ENCODE measurements around the gene COBLL1. TPM values are rescaled to one million over a fixed set of nuclear protein-coding genes. Genes with fewer than 3 reads are reported as not detected.
A peak's percentile ranks its signal among the peaks of the same experiment; 100 is the strongest.

The COBLL1 gene
- total and polyA plus RNA-seq, 3 experiments from 2014 or later, result not detected

- Mint-ChIP-seq H3K27ac (no peak overlapping the region), H3K4me3 (no peak overlapping the region), H3K36me3 (no peaks in the 10 kb centered on the region), H3K9me3 (peaks cover 0 to 9% (median 2%) of the 10 kb centered on the region in 5 donors), H3K27me3 (peaks cover 10 to 18% of the 10 kb centered on the region in 2 donors), H3K4me1 (peaks cover 0 to 5% (median 0%) of the 10 kb centered on the region in 3 donors)
- ChIA-PET POLR2A (no interaction called here), CTCF (no interaction called here)
- H3K4me1 ChIP-seq (ENCODE audit: insufficient read depth, low read length), result no peaks in the 10 kb centered on the region
- no peak overlapping the region for H3K4me3 ChIP-seq (ENCODE audit: low read length)
- no peaks in the 10 kb centered on the region for H3K9me3 ChIP-seq (ENCODE audit: low read length)
- no peak overlapping the region for H3K27ac ChIP-seq (ENCODE audit: low read depth, low read length)
- DNase-seq, result no peak
- no peaks in the 10 kb centered on the region for H3K27me3 ChIP-seq (ENCODE audit: insufficient read depth, low read length, poor library complexity, severe bottlenecking)
- no peaks in the 10 kb centered on the region for H3K36me3 ChIP-seq (ENCODE audit: insufficient read depth, low read length)
Measured at GRCh38 chr2:164846276-164846675, 4.7 kb upstream of the COBLL1 start.

GRCh38 chr2:164843346-164843911, 1.8 kb upstream of the COBLL1 start:
- Histone ChIP-seq H3K4me1 (ENCODE audit: insufficient read depth, low read length) (no peaks in the 10 kb centered on the region), H3K9me3 (ENCODE audit: low read length) (no peaks in the 10 kb centered on the region), H3K36me3 (ENCODE audit: insufficient read depth, low read length) (no peaks in the 10 kb centered on the region), H3K27ac (ENCODE audit: low read depth, low read length) (no peak overlapping the region), H3K4me3 (ENCODE audit: low read length) (no peak overlapping the region), H3K27me3 (ENCODE audit: insufficient read depth, low read length, poor library complexity, severe bottlenecking) (peaks cover 4% of the 10 kb centered on the region)
- Mint-ChIP-seq H3K4me3 (no peak overlapping the region), H3K27ac (no peak overlapping the region), H3K27me3 (peaks cover 24 to 37% of the 10 kb centered on the region in 2 donors), H3K9me3 (peaks cover 0 to 9% (median 2%) of the 10 kb centered on the region in 5 donors), H3K4me1 (peaks cover 4 to 11% (median 6%) of the 10 kb centered on the region in 3 donors), H3K36me3 (no peaks in the 10 kb centered on the region)
- no peak for DNase-seq
- ChIA-PET CTCF (no interaction called here), POLR2A (no interaction called here)

DNA sequence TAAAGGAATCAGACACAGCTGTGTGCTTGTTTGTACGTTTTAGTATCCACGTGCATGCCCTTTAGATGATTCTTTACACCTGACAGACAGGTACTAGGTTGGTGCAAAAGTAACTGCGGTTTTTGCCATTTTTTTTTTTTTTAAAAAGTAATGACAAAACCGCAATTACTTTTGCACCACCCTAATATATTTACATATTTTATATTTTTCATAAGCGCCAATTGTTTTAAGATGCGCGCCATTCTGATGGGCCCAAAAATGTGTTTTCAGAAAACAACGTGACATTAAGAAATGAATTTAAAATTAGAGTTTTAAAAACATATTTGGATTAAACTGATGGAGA, 972 bp upstream of the COBLL1 start:
- H3K27me3 ChIP-seq (ENCODE audit: insufficient read depth, low read length, poor library complexity, severe bottlenecking), result peaks cover 4% of the 10 kb centered on the region
- H3K27ac Mint-ChIP-seq, result no peak overlapping the region
- H3K9me3 Mint-ChIP-seq, result peaks cover 0 to 5% (median 2%) of the 10 kb centered on the region in 5 donors
- no peak overlapping the region for H3K27ac ChIP-seq (ENCODE audit: low read depth, low read length)
- no peak for DNase-seq
- ChIA-PET CTCF (no interaction called here), POLR2A (no interaction called here)
- no peaks in the 10 kb centered on the region for H3K36me3 ChIP-seq (ENCODE audit: insufficient read depth, low read length)
- no peak overlapping the region for H3K4me3 ChIP-seq (ENCODE audit: low read length)
- H3K4me3 Mint-ChIP-seq, result peak overlapping the region in 2 of 7 donors; percentile 44 to 56
- no peaks in the 10 kb centered on the region for H3K36me3 Mint-ChIP-seq
- H3K27me3 Mint-ChIP-seq, result peaks cover 23 to 37% of the 10 kb centered on the region in 2 donors
- H3K4me1 Mint-ChIP-seq, result peaks cover 4 to 11% (median 6%) of the 10 kb centered on the region in 3 donors
- no peaks in the 10 kb centered on the region for H3K4me1 ChIP-seq (ENCODE audit: insufficient read depth, low read length)
- H3K9me3 ChIP-seq (ENCODE audit: low read length), result no peaks in the 10 kb centered on the region

DNA sequence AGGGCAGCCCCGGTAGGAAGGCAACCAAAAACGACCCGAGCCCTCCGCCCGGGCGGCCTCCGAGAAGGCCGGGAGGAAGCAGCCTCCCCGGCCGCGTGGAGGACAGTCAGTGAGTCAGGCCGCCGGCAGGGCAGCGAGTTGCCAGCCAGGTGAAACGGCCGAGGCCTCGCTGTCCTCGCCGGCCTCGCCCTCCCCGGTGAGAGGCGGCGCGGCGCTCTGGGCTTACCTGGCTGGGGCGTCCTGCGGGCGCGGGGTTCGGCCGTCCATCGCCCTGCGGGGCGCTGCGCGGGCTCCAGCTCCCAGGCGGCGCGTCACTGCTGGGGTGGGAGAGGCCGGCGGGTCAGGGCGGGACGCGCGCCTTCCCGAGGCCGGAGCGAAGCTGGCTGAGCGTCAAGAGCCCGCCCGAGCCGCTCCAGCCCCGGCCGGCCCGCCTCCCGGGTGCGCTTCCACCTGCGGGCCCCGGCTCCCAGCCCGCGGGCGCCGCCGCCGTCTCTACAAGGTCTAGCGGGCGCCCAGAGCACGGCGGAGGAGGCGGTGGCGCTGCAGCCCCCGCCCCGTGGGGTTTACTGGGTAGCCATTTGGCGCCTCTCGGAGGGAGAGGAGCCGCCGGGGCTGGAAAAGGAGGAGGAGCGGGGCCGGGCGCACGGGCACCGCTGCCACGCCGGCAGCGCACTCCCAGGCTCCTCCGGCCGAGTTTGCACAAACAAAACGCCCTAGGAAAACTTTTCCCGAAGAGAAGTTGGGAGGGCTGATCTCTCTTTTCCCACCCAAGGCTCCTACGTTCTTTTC, 499 bp downstream of the COBLL1 start:
- ChIA-PET CTCF (no interaction called here), POLR2A (no interaction called here)
- no peaks in the 10 kb centered on the region for H3K36me3 Mint-ChIP-seq
- peaks cover 0 to 5% (median 2%) of the 10 kb centered on the region in 5 donors for H3K9me3 Mint-ChIP-seq
- peaks cover 4 to 11% (median 6%) of the 10 kb centered on the region in 3 donors for H3K4me1 Mint-ChIP-seq
- H3K27ac ChIP-seq (ENCODE audit: low read depth, low read length), result no peak overlapping the region
- H3K27ac Mint-ChIP-seq, result no peak overlapping the region
- peaks cover 4% of the 10 kb centered on the region for H3K27me3 ChIP-seq (ENCODE audit: insufficient read depth, low read length, poor library complexity, severe bottlenecking)
- H3K27me3 Mint-ChIP-seq, result peaks cover 23 to 37% of the 10 kb centered on the region in 2 donors
- H3K4me3 ChIP-seq (ENCODE audit: low read length), result no peak overlapping the region
- peak overlapping the region in 4 of 7 donors; percentile 23 to 66 (median 54) for H3K4me3 Mint-ChIP-seq
- no peak for DNase-seq
- no peaks in the 10 kb centered on the region for H3K4me1 ChIP-seq (ENCODE audit: insufficient read depth, low read length)
- H3K36me3 ChIP-seq (ENCODE audit: insufficient read depth, low read length), result no peaks in the 10 kb centered on the region
- no peaks in the 10 kb centered on the region for H3K9me3 ChIP-seq (ENCODE audit: low read length)

- CTCF ChIA-PET, result no interaction called here
- Mint-ChIP-seq H3K27me3 (peaks cover 23 to 37% of the 10 kb centered on the region in 2 donors), H3K27ac (peak overlapping the region in 1 of 8 donors; percentile 43), H3K4me1 (peaks cover 4 to 11% (median 6%) of the 10 kb centered on the region in 3 donors), H3K36me3 (no peaks in the 10 kb centered on the region), H3K9me3 (peaks cover 0 to 5% (median 2%) of the 10 kb centered on the region in 5 donors), H3K4me3 (peak overlapping the region; percentile 54 to 76 (median 59))
- POLR2A ChIA-PET, result no interaction called here
- no peaks in the 10 kb centered on the region for H3K9me3 ChIP-seq (ENCODE audit: low read length)
- no peaks in the 10 kb centered on the region for H3K36me3 ChIP-seq (ENCODE audit: insufficient read depth, low read length)
- no peak overlapping the region for H3K27ac ChIP-seq (ENCODE audit: low read depth, low read length)
- H3K4me1 ChIP-seq (ENCODE audit: insufficient read depth, low read length), result no peaks in the 10 kb centered on the region
- no peak overlapping the region for H3K4me3 ChIP-seq (ENCODE audit: low read length)
- DNase-seq, result no peak
- H3K27me3 ChIP-seq (ENCODE audit: insufficient read depth, low read length, poor library complexity, severe bottlenecking), result peaks cover 4% of the 10 kb centered on the region
Measured at GRCh38 chr2:164840458-164840929, 1.1 kb downstream of the COBLL1 start.

DNA sequence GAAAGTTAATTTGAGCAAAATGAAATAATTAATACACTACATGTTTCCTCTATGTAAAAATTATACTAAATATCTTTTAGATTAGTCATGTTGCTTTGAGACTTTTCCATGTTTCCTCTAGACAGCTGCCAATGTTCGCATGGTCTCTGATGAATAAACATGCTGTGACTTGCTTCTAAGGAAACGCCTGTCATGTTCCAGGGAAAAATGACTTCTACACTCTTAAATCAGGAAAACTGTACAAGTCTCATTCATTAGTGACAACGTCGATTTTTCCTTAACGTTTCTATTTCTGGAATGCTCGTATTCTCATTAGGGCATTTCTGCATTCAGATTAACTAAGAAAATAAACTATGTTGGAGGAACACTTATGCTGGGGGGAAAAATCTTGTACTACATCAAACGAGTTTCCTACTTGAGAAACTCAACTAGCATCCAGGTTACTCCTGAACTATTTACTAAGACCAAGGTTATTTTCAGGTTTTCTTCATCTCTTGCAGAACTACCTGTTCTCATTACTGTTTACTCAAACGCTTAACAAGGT, 1.6 kb downstream of the COBLL1 start:
- Histone ChIP-seq H3K4me1 (ENCODE audit: insufficient read depth, low read length) (no peaks in the 10 kb centered on the region), H3K36me3 (ENCODE audit: insufficient read depth, low read length) (no peaks in the 10 kb centered on the region), H3K9me3 (ENCODE audit: low read length) (no peaks in the 10 kb centered on the region), H3K27me3 (ENCODE audit: insufficient read depth, low read length, poor library complexity, severe bottlenecking) (peaks cover 4% of the 10 kb centered on the region), H3K4me3 (ENCODE audit: low read length) (no peak overlapping the region), H3K27ac (ENCODE audit: low read depth, low read length) (no peak overlapping the region)
- H3K27ac Mint-ChIP-seq, result peak overlapping the region in 1 of 8 donors; percentile 43
- H3K27me3 Mint-ChIP-seq, result peaks cover 23 to 37% of the 10 kb centered on the region in 2 donors
- peaks cover 4 to 11% (median 6%) of the 10 kb centered on the region in 3 donors for H3K4me1 Mint-ChIP-seq
- CTCF ChIA-PET, result no interaction called here
- DNase-seq, result no peak
- H3K36me3 Mint-ChIP-seq, result no peaks in the 10 kb centered on the region
- H3K9me3 Mint-ChIP-seq, result peaks cover 0 to 5% (median 4%) of the 10 kb centered on the region in 5 donors
- POLR2A ChIA-PET, result no interaction called here
- H3K4me3 Mint-ChIP-seq, result peak overlapping the region; percentile 54 to 76 (median 59)

DNA sequence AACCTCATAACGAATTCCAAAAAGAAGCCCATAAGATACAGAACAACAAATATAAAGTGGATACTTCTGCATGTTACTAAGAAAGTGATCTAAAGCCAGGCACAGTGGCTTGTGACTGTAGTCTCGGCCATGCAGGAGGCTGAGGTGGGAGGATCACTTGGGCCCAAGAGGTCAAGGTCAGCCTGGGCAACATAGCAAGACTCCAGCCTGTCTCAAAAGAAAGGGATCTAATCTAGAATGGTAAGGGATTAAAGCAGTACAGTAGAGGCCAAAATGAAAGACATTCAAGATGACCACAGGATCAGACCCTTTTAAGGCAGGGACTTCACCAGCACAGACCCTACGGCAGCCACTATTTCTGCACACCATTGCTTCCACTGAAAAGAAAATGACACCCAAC, 3.8 kb downstream of the COBLL1 start:
- no peak overlapping the region for H3K4me3 ChIP-seq (ENCODE audit: low read length)
- no peaks in the 10 kb centered on the region for H3K9me3 ChIP-seq (ENCODE audit: low read length)
- H3K9me3 Mint-ChIP-seq, result peaks cover 0 to 9% (median 4%) of the 10 kb centered on the region in 5 donors
- H3K27me3 ChIP-seq (ENCODE audit: insufficient read depth, low read length, poor library complexity, severe bottlenecking), result peaks cover 4% of the 10 kb centered on the region
- H3K27ac Mint-ChIP-seq, result no peak overlapping the region
- no peak overlapping the region for H3K4me3 Mint-ChIP-seq
- no peaks in the 10 kb centered on the region for H3K36me3 ChIP-seq (ENCODE audit: insufficient read depth, low read length)
- CTCF ChIA-PET, result no interaction called here
- H3K27me3 Mint-ChIP-seq, result peaks cover 19 to 27% of the 10 kb centered on the region in 2 donors
- H3K4me1 ChIP-seq (ENCODE audit: insufficient read depth, low read length), result no peaks in the 10 kb centered on the region
- DNase-seq, result no peak
- POLR2A ChIA-PET, result no interaction called here
- H3K4me1 Mint-ChIP-seq, result peaks cover 4 to 11% (median 6%) of the 10 kb centered on the region in 3 donors
- no peak overlapping the region for H3K27ac ChIP-seq (ENCODE audit: low read depth, low read length)
- H3K36me3 Mint-ChIP-seq, result no peaks in the 10 kb centered on the region

- H3K27me3 ChIP-seq (ENCODE audit: insufficient read depth, low read length, poor library complexity, severe bottlenecking), result peaks cover 4% of the 10 kb centered on the region
- peaks cover 4 to 7% (median 6%) of the 10 kb centered on the region in 3 donors for H3K4me1 Mint-ChIP-seq
- H3K36me3 Mint-ChIP-seq, result no peaks in the 10 kb centered on the region
- H3K4me3 ChIP-seq (ENCODE audit: low read length), result no peak overlapping the region
- H3K27me3 Mint-ChIP-seq, result peaks cover 15 to 22% of the 10 kb centered on the region in 2 donors
- no peak overlapping the region for H3K4me3 Mint-ChIP-seq
- no peaks in the 10 kb centered on the region for H3K36me3 ChIP-seq (ENCODE audit: insufficient read depth, low read length)
- peaks cover 0 to 9% (median 4%) of the 10 kb centered on the region in 5 donors for H3K9me3 Mint-ChIP-seq
- POLR2A ChIA-PET, result no interaction called here
- H3K27ac ChIP-seq (ENCODE audit: low read depth, low read length), result no peak overlapping the region
- CTCF ChIA-PET, result no interaction called here
- H3K9me3 ChIP-seq (ENCODE audit: low read length), result no peaks in the 10 kb centered on the region
- H3K4me1 ChIP-seq (ENCODE audit: insufficient read depth, low read length), result no peaks in the 10 kb centered on the region
- H3K27ac Mint-ChIP-seq, result no peak overlapping the region
- no peak for DNase-seq
Measured at GRCh38 chr2:164836907-164837306, 4.7 kb downstream of the COBLL1 start.

Measured in CD8-positive, alpha-beta memory T cell (primary cell).